NCI-H345 (cell line): Measurements from ENCODE around the gene NTF4.
"Not testable (repeated sequence)": the region's sequence is repeated elsewhere in the genome, so short reads cannot be mapped to it uniquely, and the experiment has no call there.

Source experiments
- DNase-seq: peaks from one replicate; lab custom pipeline; 2025; lab: John Stamatoyannopoulos, UW

The NTF4 gene

GRCh38 chr19:49056902-49057596 is 7.6 kb downstream of the NTF4 start:
- DNase-seq, result not testable (repeated sequence)

- DNase-seq, result peak; percentile 10
These were observed 8.3 kb downstream of the NTF4 start for GRCh38 chr19:49056101-49056901.

GRCh38 chr19:49050376-49051033 is 14.1 kb downstream of the NTF4 start:
- not testable (repeated sequence) for DNase-seq

GRCh38 chr19:49049834-49050233 is 14.8 kb downstream of the NTF4 start:
- not testable (repeated sequence) for DNase-seq

- not testable (repeated sequence) for DNase-seq
These were observed 15.6 kb downstream of the NTF4 start, which contains the start of gene CGB8 for GRCh38 chr19:49049011-49049410. Gene CGB8, minus strand, starts transcription at chr19:49049111. Its CDS starts 372 bp downstream, at chr19:49048739.

- not testable (repeated sequence) for DNase-seq
These were observed 21.1 kb downstream of the NTF4 start, which contains the start of gene CGB5 for GRCh38 chr19:49043548-49043947. Gene CGB5, plus strand, starts transcription at chr19:49043848. Its CDS starts 362 bp downstream, at chr19:49044210.

- not testable (repeated sequence) for DNase-seq
These were observed 22.0 kb downstream of the NTF4 start for GRCh38 chr19:49042666-49043065.

GRCh38 chr19:49042177-49042576 is 22.4 kb downstream of the NTF4 start:
- no peak for DNase-seq

GRCh38 chr19:49039736-49040135 is 24.9 kb downstream of the NTF4 start:
- DNase-seq, result not testable (repeated sequence)

GRCh38 chr19:49038557-49039276 is 25.9 kb downstream of the NTF4 start:
- DNase-seq, result not testable (repeated sequence)

- not testable (repeated sequence) for DNase-seq
These were observed 26.5 kb downstream of the NTF4 start for GRCh38 chr19:49038111-49038510.

GRCh38 chr19:49036815-49037214 is 27.8 kb downstream of the NTF4 start, which contains the start of gene CGB1:
Gene CGB1, minus strand, starts transcription at chr19:49036895. Its CDS starts 184 bp downstream, at chr19:49036711.
- DNase-seq, result not testable (repeated sequence)

GRCh38 chr19:49031642-49032301 is 32.8 kb downstream of the NTF4 start, which contains the start of gene CGB2:
Gene CGB2, plus strand, starts transcription at chr19:49031890. Its CDS starts 206 bp downstream, at chr19:49032096.
- not testable (repeated sequence) for DNase-seq

GRCh38 chr19:49030323-49030722 is 34.3 kb downstream of the NTF4 start:
- not testable (repeated sequence) for DNase-seq

- DNase-seq, result not testable (repeated sequence)
These were observed 34.9 kb downstream of the NTF4 start for GRCh38 chr19:49029749-49030148.

GRCh38 chr19:49028686-49029085 is 35.9 kb downstream of the NTF4 start:
- not testable (repeated sequence) for DNase-seq

GRCh38 chr19:49025599-49025998 is 39.0 kb downstream of the NTF4 start:
- DNase-seq, result not testable (repeated sequence)

- not testable (repeated sequence) for DNase-seq
These were observed 39.5 kb downstream of the NTF4 start for GRCh38 chr19:49025088-49025487.

- DNase-seq, result not testable (repeated sequence)
These were observed 40.4 kb downstream of the NTF4 start, which contains the start of gene CGB3 for GRCh38 chr19:49024233-49024632. Gene CGB3, minus strand, starts transcription at chr19:49024333. Its CDS starts 362 bp downstream, at chr19:49023971.

- no peak for DNase-seq
These were observed 42.5 kb downstream of the NTF4 start for GRCh38 chr19:49022116-49022515.
